Measurements from ENCODE around the gene SEC23IP.

The SEC23IP gene

GRCh38 chr10:119940487-119940886 lies 48.0 kb downstream of the SEC23IP start:
- no peak for DNase-seq (ENCODE audit: low read depth in 2 of 2)

GRCh38 chr10:119942973-119943372 lies 50.4 kb downstream of the SEC23IP start:
- DNase-seq (ENCODE audit: low read depth in 2 of 2): no peak

- no peak for DNase-seq (ENCODE audit: low read depth in 2 of 2)
These were observed 53.3 kb downstream of the SEC23IP start for GRCh38 chr10:119945805-119946204.

- no peak for DNase-seq (ENCODE audit: low read depth in 2 of 2)
These were observed 54.8 kb downstream of the SEC23IP start for GRCh38 chr10:119947300-119947699.

GRCh38 chr10:119957451-119957850 lies 64.9 kb downstream of the SEC23IP start:
- no peak for DNase-seq (ENCODE audit: low read depth in 2 of 2)

GRCh38 chr10:119962837-119963236 lies 70.3 kb downstream of the SEC23IP start:
- DNase-seq (ENCODE audit: low read depth in 2 of 2): no peak

DNA sequence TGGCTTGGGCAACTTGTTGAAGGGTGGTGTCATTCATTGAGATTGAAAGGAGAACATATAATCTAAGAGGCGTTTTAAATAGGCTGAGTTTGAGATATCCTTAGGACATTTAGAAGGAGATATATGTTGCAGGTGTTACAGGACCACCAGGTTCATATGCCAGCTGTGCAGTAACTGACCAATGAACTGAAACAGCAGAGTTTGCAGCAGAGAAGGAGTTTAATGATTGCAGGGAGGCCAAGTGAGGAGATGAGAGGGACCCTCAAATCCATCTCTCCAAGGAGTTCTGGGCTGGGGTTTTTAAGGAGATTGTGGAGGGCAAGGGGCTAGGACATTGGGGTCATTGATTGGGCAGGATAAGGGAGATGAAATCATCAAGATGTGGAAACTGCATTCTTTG lies 74.5 kb downstream of the SEC23IP start:
- no peak for DNase-seq (ENCODE audit: low read depth in 2 of 2)

DNA sequence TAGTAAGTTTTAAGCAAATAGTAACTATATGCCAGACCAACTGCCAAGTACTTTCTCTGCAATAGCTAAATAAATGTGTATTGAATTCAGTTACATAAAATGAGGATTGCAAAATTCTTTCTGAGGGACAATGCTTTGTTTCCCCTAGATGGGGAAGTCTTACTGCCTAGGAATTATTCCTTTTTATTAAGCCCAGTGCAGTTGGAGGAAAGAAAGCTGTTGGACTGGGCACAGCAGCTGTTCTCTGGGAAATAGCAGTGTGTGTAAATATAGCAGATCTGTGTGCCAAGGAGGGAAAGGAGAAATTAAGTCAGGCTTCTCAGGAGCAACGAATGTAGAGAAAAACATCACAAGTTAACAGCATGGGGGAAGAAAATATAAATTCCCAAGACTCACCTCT lies 77.1 kb downstream of the SEC23IP start:
- DNase-seq (ENCODE audit: low read depth in 2 of 2): no peak

DNA sequence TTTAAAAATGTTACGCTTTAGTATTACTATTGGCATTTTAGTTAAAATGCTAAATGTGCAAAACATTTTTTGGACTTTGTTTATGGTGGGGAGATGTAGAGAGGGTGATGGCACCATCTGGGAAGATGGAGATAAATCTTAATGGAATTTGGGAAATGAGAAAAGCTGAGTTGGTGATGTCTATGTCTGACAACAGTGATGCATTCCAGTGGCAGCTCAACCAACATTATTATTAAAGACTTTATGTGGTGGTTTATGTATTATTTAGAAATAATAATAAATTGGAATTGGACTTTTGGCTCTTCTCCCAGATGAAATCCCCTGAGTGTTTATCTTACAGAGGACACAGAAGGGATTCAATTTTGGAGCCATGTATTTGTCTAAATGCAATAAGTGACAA lies 77.6 kb downstream of the SEC23IP start:
- DNase-seq (ENCODE audit: low read depth in 2 of 2): no peak

- no peak for DNase-seq (ENCODE audit: low read depth in 2 of 2)
These were observed 78.4 kb downstream of the SEC23IP start for GRCh38 chr10:119970963-119971362.

GRCh38 chr10:119973281-119973680 lies 80.8 kb downstream of the SEC23IP start:
- DNase-seq (ENCODE audit: low read depth in 2 of 2): no peak

DNA sequence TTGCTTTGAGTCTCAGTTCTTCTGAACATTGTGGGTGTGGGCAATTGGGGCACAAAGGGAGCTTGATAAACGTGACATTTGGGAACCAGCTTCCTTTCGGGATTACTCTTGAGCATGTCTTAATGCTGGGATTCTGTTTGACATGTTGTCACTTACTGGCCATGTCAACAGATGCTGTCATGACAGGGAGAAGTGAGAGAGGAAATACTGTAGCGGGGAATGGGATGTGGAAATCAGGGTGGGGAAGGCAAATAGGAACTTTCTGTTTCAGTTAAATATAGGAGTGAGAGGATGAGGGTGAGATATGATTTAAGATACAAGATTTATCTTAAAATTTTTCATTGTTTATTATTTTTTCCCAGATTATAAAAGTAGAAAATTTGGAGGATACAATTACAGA lies 83.9 kb downstream of the SEC23IP start:
- no peak for DNase-seq (ENCODE audit: low read depth in 2 of 2)

DNA sequence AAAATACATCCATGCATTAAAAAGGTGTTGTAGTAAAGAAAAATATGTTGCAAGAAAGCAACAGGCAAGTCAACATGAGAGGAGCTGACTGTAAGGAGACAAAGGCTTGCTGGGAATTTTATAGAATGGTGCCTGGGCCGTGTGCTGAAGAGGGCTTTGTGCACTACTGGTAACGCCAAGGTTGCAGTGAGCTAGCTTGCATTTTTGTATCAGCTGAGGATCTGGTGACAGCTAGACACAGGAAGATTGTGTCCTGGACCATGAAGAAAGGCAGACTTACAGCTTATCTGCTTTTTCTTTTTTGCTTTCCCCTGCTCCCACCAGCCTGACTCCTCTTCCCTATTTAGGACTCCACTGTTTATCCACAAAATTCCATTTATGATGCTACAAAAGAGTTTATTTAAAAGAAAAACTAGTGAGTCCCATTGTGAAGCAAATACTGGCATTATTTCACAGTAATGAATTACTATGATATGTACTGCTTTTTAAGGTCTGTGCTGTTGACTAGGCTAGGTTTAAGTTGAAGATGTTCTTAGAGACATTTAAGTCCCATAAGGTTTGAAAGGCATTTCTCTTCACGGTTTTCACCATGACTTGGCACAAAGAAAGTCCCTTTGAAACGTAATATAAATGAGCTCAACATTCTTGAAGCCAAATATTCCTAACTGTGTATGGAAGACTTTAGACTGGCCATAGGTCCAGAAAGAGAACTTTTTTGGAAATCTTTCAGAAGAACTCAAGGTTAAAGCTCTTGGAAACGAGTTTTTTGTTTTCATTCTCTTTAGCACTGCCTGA lies 88.6 kb downstream of the SEC23IP start:
- no peak for DNase-seq (ENCODE audit: low read depth in 2 of 2)

DNA sequence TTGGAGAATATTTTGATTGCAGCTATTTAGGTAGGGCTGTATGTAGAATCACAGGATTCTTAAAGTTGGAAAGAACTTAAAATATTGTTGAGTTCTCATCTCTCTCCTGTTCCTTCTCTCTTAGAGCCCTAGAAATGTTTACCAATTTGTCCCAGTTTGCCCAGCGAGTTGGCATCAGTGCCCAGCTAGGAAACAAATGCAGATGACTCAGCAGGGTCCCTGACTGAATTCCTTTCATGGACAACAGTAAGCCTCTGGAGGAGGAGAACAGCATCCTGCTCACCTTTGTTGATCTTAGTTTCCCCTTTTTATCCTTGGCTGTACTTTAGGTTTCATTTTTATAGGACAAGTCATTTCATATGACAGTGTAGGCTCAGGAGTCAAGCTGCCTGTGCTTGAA lies 89.3 kb downstream of the SEC23IP start:
- DNase-seq (ENCODE audit: low read depth in 2 of 2): no peak

- no peak for DNase-seq (ENCODE audit: low read depth in 2 of 2)
These were observed 95.8 kb downstream of the SEC23IP start for GRCh38 chr10:119988333-119988732.

- DNase-seq (ENCODE audit: low read depth in 2 of 2): no peak
These were observed 97.4 kb downstream of the SEC23IP start for GRCh38 chr10:119989966-119990365.

DNA sequence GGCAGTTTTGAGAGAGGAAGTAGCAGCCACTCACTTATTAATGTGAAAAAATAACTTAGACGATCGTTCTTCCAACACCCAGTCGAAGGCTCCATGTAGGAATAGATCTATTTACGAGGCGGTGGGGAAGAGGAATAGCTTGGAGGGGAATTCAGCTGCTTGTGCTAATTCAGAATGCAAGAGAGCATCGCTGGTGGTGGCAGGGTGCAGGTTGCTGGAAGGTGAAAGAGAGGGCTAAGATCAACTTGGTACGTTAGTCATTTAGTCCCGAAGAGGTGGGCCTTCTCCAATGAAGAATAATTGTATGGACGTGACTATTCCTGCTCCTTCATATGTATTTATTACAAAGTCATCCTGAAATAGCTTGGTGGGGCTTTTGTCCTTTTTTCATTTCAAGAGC lies 98.5 kb downstream of the SEC23IP start:
- DNase-seq (ENCODE audit: low read depth in 2 of 2): no peak

- no peak for DNase-seq (ENCODE audit: low read depth in 2 of 2)
These were observed 99.3 kb downstream of the SEC23IP start for GRCh38 chr10:119991816-119992215.
